Fibroblast of skin of left biceps (primary cell): ENCODE results near the gene THBD.

Experiments
- DNase-seq, 2 experiments: peaks; one replicate each; pipeline ENCODE4 v3.0.0-alpha.2; 2013; ENCODE audit warnings: low read depth in 2 of 2

Gene THBD

DNA sequence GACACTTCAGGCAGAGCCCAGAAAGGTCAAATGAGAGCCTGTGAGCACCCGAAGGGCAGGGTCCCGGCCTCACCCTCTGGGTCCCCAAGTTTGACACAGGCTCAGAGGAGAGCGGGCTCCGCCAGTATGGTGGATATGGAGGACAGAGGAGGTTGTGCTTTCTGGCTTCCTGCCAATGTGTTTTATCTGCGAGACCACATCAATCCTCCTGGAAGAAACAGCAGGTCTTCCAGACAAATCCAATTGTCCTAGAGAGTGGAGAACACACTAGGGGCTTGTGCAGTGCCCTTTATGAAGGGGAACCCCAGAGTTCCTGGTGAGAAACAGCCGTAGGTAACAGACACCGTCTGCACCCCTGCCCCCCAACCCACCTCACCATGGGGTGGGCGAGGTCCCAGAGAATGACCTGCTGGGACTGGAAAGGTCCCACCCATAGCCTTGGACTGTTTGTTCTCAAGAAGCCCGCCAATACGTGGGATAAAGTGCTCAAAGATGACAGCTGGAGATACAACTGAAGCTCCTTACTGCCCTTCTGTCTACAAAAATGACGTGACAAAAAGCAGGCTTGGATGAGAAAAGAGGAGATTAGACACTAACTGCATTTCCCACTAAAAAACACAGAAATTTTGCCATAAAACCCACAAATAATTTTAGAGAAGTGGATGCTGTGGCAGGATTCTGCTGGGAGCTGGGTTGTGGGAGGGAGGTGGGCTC is 38.3 kb downstream of the THBD start:
- DNase-seq, result no peak

DNA sequence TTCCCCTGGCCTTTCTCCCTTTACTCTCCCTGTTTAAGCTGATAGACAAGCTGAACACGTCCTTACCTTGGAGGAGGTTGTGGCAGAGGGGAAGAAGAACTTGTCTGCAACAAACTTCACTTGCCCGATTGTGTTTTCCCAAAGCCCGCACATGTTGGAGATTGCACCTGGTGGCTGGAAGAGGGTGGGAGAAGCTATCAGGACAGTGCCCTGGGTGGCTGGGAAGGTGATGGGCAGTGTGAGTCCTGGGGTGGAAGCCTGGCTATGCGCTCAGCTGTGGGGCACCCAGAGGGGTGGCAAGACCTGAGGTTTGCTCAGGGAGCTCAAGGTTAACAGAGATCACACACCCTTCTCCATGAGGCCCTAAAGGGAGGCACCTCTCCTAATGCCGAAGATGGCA is 39.4 kb downstream of the THBD start:
- no peak for DNase-seq

GRCh38 chr20:23009636-23010035 is 39.8 kb downstream of the THBD start:
- DNase-seq, result no peak

DNA sequence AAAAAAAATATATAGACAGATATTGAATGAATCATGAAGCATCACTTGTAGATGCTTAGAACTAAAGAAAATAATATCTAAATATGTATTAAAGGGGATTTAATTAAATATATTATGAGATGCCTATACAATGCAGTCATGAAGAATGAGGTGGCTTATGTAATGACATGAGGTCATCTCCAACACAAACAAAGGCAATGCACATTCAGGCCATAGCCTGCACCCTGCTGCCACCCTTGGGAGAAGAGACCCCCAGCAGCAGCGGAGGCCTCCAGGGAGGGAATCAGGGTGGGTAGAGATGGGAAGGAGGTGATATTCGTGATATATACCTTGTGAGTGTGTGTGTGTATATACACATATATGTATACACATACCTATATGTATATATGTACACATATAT is 40.8 kb downstream of the THBD start:
- DNase-seq, result no peak

- no peak for DNase-seq
These were observed 41.4 kb downstream of the THBD start for GRCh38 chr20:23007886-23008655.

GRCh38 chr20:23007462-23007861 is 42.0 kb downstream of the THBD start:
- DNase-seq, result no peak

DNA sequence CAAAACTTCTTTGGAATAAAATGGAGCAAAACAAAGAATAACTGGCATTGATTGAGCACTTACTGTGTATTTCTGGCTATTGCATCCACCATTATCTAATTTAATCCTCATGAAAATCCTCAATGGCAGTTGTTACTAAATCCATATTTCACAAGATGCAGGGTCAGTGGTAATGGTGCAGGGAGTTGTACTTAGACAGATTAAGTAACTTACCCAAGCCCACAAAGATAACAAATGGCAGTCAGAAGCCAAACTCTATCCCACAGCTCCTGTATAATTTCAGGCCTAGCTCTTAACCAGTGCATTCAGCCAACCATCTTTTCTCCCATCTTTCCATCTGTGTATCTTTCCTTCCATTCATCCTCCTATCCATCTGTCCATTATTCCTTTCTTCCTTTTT is 43.7 kb downstream of the THBD start:
- DNase-seq, result no peak

DNA sequence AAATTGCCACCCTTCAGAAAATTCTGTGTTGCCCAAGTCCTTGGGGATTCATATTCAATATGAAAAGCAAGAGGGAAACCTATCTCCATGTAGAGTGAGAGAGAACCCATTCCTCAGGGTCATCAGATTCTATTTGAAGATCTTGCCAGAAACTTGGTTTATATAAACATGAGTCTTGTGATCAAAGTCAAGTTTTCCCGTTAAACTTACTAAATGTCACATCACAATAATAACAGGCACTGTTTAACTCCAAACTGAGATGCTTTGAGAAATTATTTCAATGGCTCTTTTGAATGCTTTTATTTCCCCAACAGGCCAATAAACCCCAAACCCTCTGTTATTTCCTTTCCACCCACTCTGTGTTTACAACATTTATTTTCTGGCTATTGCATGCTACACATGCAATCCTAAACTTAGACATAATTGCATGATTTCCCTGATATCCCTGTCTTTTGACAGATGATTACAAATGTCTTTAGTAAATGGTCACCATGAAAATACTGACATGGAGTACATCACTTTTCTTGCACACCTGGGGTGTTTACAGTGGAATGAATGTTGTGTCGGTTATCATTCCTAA is 45.5 kb downstream of the THBD start:
- no peak for DNase-seq

DNA sequence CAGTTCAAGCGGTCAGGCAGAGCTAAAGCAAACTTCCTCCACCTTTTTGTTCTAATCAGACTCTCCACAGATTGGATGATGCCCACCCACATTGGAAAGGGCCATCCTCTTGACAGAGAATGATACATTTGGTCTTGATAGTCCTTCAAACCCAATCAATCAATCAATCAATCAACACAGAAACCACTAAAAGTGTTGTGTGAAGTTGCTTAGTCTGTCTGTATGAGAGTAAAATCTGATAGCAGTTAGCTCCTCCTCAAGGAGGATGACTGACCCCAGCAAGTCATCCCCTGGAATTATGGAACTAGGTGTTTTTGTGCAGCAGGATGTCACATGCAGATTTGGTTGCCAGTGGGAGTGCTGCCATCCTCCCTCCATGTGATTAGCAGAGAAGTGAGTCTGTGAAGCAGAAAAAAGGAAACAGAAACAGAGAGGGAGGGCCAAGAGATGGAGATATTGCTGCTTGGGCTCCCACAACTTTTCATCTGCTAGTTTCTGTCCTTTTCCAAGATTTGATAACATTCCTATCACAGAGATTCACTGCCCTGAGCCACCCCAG is 46.3 kb downstream of the THBD start:
- DNase-seq, result no peak

DNA sequence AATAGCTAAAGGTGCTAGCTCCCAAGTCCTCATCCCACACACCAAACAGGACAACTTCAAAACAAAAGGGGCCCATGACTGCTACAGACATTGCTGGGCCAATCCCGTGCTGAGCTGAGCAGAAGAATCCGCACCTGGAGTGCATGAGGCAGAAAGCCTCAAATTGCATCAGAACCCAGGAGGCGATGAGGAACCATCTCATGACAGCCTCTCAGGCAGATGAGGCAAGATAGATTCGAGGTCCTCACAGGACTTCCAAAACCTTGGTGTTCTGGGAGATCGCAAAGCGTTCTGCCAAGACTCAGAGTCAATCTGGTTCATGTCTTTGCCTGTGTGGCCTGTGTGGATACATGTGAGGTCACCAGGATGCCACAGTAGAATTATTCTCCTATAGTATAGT is 47.2 kb downstream of the THBD start:
- DNase-seq, result no peak

- no peak for DNase-seq
These were observed 49.1 kb downstream of the THBD start for GRCh38 chr20:23000232-23000947.

DNA sequence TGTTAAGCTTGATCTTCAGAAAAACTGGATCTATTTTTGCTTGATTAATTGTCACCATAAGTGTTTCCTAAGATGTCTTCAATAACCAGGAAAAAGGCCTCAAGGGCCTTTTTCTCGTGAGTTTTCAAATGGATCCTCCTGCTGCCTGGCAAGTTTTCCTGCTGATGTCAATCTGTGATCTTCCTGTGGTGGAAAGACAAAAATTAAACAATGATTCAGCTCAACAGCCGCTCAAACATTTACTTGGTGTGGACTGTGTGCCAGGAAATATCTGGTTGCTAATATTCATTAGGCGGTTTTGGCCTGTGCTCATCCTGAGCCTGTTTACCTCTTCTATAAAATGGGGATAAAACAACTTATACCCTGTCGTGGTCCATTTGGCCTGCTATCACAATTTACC is 49.7 kb downstream of the THBD start:
- no peak for DNase-seq

DNA sequence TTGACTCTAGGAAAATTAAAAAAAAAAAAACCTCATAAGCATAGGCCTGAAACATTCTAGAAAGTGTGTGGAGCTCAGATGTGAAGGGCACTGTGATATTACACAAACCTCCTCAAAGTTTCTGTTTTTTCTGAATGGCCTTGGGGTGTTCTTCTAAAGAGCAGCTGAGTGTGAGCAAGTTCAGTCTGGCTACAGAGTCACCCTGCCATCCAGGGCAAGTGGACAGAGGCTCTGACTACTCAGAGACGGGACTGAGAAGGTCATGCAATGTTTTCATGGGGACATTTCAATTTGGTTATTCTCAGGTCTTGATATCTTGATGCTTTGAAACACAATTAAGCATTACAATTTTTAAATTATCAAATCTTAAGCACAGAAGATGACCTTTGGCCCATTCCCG is 51.0 kb downstream of the THBD start:
- DNase-seq, result no peak

- no peak for DNase-seq
These were observed 53.5 kb downstream of the THBD start for GRCh38 chr20:22995923-22996322.
